Activated CD4-positive, alpha-beta T cell treated with anti-CD3 and anti-CD28 coated beads for 48 hours (primary cell): Measurements from ENCODE around the gene NFKB1.
"Not testable (repeated sequence)": the region's sequence is repeated elsewhere in the genome, so short reads cannot be mapped to it uniquely, and the experiment has no call there.

Experiments used
- DNase-seq: peaks from one replicate; pipeline ENCODE4 v3.0.0-alpha.2; 2020

Gene NFKB1

GRCh38 chr4:102606261-102606660 lies 105.1 kb downstream of the NFKB1 start:
- DNase-seq: no peak

- no peak for DNase-seq
Observed at GRCh38 chr4:102606846-102607450, 105.8 kb downstream of the NFKB1 start.

GRCh38 chr4:102608190-102608589 lies 107.0 kb downstream of the NFKB1 start:
- DNase-seq: no peak

GRCh38 chr4:102610007-102610406 lies 108.8 kb downstream of the NFKB1 start:
- DNase-seq: no peak

- DNase-seq: no peak
Observed at GRCh38 chr4:102610476-102610875, 109.3 kb downstream of the NFKB1 start.

GRCh38 chr4:102612210-102612609 lies 111.1 kb downstream of the NFKB1 start:
- no peak for DNase-seq

GRCh38 chr4:102612824-102613366 lies 111.7 kb downstream of the NFKB1 start:
- peak; percentile 62 for DNase-seq

GRCh38 chr4:102614801-102615200 lies 113.6 kb downstream of the NFKB1 start:
- no peak for DNase-seq

- DNase-seq: peak; percentile 44
Observed at GRCh38 chr4:102616636-102617035, 115.5 kb downstream of the NFKB1 start.

GRCh38 chr4:102619021-102619420 lies 117.9 kb downstream of the NFKB1 start:
- DNase-seq: not testable (repeated sequence)

- DNase-seq: peak; percentile 56
Observed at GRCh38 chr4:102619776-102620631, 118.8 kb downstream of the NFKB1 start.

GRCh38 chr4:102620697-102621497 lies 119.7 kb downstream of the NFKB1 start:
- no peak for DNase-seq

GRCh38 chr4:102623622-102624021 lies 122.5 kb downstream of the NFKB1 start:
- no peak for DNase-seq

GRCh38 chr4:102624505-102624904 lies 123.3 kb downstream of the NFKB1 start:
- no peak for DNase-seq

GRCh38 chr4:102625232-102625930 lies 124.2 kb downstream of the NFKB1 start:
- peak; percentile 77 for DNase-seq

- DNase-seq: peak; percentile 39
Observed at GRCh38 chr4:102627831-102628523, 126.8 kb downstream of the NFKB1 start.

GRCh38 chr4:102629673-102630072 lies 128.5 kb downstream of the NFKB1 start:
- peak; percentile 52 for DNase-seq

GRCh38 chr4:102631616-102632015 lies 130.5 kb downstream of the NFKB1 start:
- DNase-seq: no peak

- DNase-seq: no peak
Observed at GRCh38 chr4:102632241-102633065, 131.3 kb downstream of the NFKB1 start.

- no peak for DNase-seq
Observed at GRCh38 chr4:102633100-102633499, 131.9 kb downstream of the NFKB1 start.

- no peak for DNase-seq
Observed at GRCh38 chr4:102637391-102637790, 136.2 kb downstream of the NFKB1 start.
